HCT116 (cell line): Measurements from ENCODE around the gene GTPBP10. TPM values are rescaled to one million over a fixed set of nuclear protein-coding genes. Genes with fewer than 3 reads are reported as not detected.

ENCODE experiments used
- EZH2 ChIP-seq: fragments of 200-600 bp; sonication (generic); IDR thresholded peaks from 2 replicates; pipeline ENCODE4 v1.6.1; 2017; ENCODE audit warnings: antibody characterized with exemption, mixed run types
- ZFX ChIP-seq: fragments of 450-650 bp; IDR thresholded peaks from 2 replicates; pipeline ENCODE4 v1.6.1; 2017
- total RNA-seq: library from RNA; stranded (reverse); gene quantifications from one replicate; pipeline ENCODE4 v1.2.1, GENCODE V29; 2021; ENCODE audit not compliant: unreplicated experiment
- TF ChIP-seq, protein P1 (sequence below): IDR thresholded peaks from 2 replicates; pipeline ENCODE4 v1.6.1; 2012; ENCODE audit warnings: low read depth
- TF ChIP-seq, protein P2 (sequence below): IDR thresholded peaks from 2 replicates; pipeline ENCODE4 v1.6.1; 2012
- TF ChIP-seq, protein P3 (sequence below), 3 experiments: fragments of 200-600 bp in 1 of 3; sonication (generic) in 1 of 3; IDR thresholded peaks in 2 of 3; conservative IDR thresholded peaks in 1 of 3; 2 replicates each; pipeline ENCODE4 v1.5.1; 2012 to 2017; ENCODE audit warnings: low read depth in 2 of 3, low read length in 2 of 3, antibody characterized with exemption in 1 of 3, borderline replicate concordance in 1 of 3, control low read depth in 1 of 3, mild to moderate bottlenecking in 1 of 3, mixed read lengths in 1 of 3, mixed run types in 1 of 3, moderate library complexity in 1 of 3; ENCODE audit not compliant: insufficient read depth in 1 of 3

GTPBP10 gene
- total RNA-seq, 1 experiment from 2014 or later: 36.7 TPM

DNA sequence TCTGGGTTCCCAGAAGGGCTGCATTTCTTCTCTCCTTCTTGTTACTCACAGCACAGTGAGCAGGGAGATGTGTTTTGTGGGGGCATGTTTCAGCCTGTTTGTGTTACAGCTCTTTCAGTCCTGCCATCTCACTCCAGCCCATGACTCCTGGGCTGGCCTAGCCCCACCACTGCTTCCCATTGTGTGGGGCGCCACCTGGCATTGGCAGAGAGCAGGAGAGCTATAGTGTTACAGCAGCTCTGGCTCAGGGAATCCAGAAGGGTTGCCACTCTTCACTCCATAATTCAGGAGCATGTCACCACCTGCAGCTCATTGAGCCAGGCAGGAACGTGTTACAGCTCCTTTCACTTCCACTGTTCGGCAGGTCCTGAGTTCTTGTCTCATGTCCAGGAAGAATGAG lies 86.7 kb downstream of the GTPBP10 start (continued):
- TF ChIP-seq, protein P1, sequence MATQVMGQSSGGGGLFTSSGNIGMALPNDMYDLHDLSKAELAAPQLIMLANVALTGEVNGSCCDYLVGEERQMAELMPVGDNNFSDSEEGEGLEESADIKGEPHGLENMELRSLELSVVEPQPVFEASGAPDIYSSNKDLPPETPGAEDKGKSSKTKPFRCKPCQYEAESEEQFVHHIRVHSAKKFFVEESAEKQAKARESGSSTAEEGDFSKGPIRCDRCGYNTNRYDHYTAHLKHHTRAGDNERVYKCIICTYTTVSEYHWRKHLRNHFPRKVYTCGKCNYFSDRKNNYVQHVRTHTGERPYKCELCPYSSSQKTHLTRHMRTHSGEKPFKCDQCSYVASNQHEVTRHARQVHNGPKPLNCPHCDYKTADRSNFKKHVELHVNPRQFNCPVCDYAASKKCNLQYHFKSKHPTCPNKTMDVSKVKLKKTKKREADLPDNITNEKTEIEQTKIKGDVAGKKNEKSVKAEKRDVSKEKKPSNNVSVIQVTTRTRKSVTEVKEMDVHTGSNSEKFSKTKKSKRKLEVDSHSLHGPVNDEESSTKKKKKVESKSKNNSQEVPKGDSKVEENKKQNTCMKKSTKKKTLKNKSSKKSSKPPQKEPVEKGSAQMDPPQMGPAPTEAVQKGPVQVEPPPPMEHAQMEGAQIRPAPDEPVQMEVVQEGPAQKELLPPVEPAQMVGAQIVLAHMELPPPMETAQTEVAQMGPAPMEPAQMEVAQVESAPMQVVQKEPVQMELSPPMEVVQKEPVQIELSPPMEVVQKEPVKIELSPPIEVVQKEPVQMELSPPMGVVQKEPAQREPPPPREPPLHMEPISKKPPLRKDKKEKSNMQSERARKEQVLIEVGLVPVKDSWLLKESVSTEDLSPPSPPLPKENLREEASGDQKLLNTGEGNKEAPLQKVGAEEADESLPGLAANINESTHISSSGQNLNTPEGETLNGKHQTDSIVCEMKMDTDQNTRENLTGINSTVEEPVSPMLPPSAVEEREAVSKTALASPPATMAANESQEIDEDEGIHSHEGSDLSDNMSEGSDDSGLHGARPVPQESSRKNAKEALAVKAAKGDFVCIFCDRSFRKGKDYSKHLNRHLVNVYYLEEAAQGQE: no peak
- TF ChIP-seq, protein P2, sequence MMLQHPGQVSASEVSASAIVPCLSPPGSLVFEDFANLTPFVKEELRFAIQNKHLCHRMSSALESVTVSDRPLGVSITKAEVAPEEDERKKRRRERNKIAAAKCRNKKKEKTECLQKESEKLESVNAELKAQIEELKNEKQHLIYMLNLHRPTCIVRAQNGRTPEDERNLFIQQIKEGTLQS: no peak
- TF ChIP-seq EZH2 (no peak), ZFX (no peak)
- TF ChIP-seq, protein P3, sequence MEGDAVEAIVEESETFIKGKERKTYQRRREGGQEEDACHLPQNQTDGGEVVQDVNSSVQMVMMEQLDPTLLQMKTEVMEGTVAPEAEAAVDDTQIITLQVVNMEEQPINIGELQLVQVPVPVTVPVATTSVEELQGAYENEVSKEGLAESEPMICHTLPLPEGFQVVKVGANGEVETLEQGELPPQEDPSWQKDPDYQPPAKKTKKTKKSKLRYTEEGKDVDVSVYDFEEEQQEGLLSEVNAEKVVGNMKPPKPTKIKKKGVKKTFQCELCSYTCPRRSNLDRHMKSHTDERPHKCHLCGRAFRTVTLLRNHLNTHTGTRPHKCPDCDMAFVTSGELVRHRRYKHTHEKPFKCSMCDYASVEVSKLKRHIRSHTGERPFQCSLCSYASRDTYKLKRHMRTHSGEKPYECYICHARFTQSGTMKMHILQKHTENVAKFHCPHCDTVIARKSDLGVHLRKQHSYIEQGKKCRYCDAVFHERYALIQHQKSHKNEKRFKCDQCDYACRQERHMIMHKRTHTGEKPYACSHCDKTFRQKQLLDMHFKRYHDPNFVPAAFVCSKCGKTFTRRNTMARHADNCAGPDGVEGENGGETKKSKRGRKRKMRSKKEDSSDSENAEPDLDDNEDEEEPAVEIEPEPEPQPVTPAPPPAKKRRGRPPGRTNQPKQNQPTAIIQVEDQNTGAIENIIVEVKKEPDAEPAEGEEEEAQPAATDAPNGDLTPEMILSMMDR (IDR thresholded peaks at IDR 0.05 in 2 of 3, conservative IDR thresholded peaks at IDR 0.05 in 1 of 3; ENCODE audit: borderline replicate concordance in 1 of 3, insufficient read depth in 1 of 3, low read depth in 2 of 3, low read length in 2 of 3): no peak

Other genes starting within 250 kb of the GTPBP10 start
- gene STEAP1, start 192.2 kb upstream of the GTPBP10 start, total RNA-seq: 18.8 TPM
- gene STEAP2, start 135.0 kb upstream of the GTPBP10 start, total RNA-seq: 13.4 TPM
- gene CFAP69, start 101.5 kb upstream of the GTPBP10 start, total RNA-seq: 4.1 TPM
- not detected for gene FAM237B, start 25.4 kb upstream of the GTPBP10 start, total RNA-seq
- 30.6 TPM for gene CLDN12, start 56.7 kb downstream of the GTPBP10 start, total RNA-seq
- not detected for gene PTTG1IP2, start 122.9 kb downstream of the GTPBP10 start, total RNA-seq
- gene CDK14, start 249.6 kb downstream of the GTPBP10 start, total RNA-seq: 10.2 TPM